ENCODE measurements around the gene PLXNC1.
"Not testable (repeated sequence)": the region's sequence is repeated elsewhere in the genome, so short reads cannot be mapped to it uniquely, and the experiment has no call there.

Gene PLXNC1

GRCh38 chr12:94305130-94305957, 157.0 kb downstream of the PLXNC1 start:
- DNase-seq, result peak; percentile 57

GRCh38 chr12:94308612-94309011, 160.2 kb downstream of the PLXNC1 start:
- DNase-seq, result no peak

- DNase-seq, result no peak
Observed at GRCh38 chr12:94309373-94309772, 161.0 kb downstream of the PLXNC1 start.

- DNase-seq, result no peak
Observed at GRCh38 chr12:94312378-94312777, 164.0 kb downstream of the PLXNC1 start.

- DNase-seq, result not testable (repeated sequence)
Observed at GRCh38 chr12:94316600-94316999, 168.2 kb downstream of the PLXNC1 start.

- DNase-seq, result no peak
Observed at GRCh38 chr12:94318181-94318580, 169.8 kb downstream of the PLXNC1 start.

- no peak for DNase-seq
Observed at GRCh38 chr12:94320109-94320508, 171.7 kb downstream of the PLXNC1 start.

- DNase-seq, result no peak
Observed at GRCh38 chr12:94322346-94322745, 174.0 kb downstream of the PLXNC1 start.

GRCh38 chr12:94326234-94326633, 177.9 kb downstream of the PLXNC1 start:
- DNase-seq, result no peak

- no peak for DNase-seq
Observed at GRCh38 chr12:94326727-94327126, 178.3 kb downstream of the PLXNC1 start.

GRCh38 chr12:94327809-94328208, 179.4 kb downstream of the PLXNC1 start:
- DNase-seq, result no peak

GRCh38 chr12:94329366-94329765, 181.0 kb downstream of the PLXNC1 start:
- DNase-seq, result no peak

GRCh38 chr12:94333396-94333795, 185.0 kb downstream of the PLXNC1 start:
- no peak for DNase-seq

GRCh38 chr12:94336211-94336925, 188.0 kb downstream of the PLXNC1 start:
- no peak for DNase-seq

GRCh38 chr12:94338006-94338794, 189.8 kb downstream of the PLXNC1 start:
- DNase-seq, result no peak

- DNase-seq, result no peak
Observed at GRCh38 chr12:94340573-94340972, 192.2 kb downstream of the PLXNC1 start.

- DNase-seq, result no peak
Observed at GRCh38 chr12:94353130-94353529, 204.8 kb downstream of the PLXNC1 start.

Measured in stimulated activated CD4-positive, alpha-beta T cell treated with anti-CD3 and anti-CD28 coated beads, Interleukin-1b, Interleukin-23, amount 100 ng/mL, for 48 hours (primary cell).